Naive thymus-derived CD8-positive, alpha-beta T cell (primary cell): ENCODE measurements around the gene RRP1B. TPM values are rescaled to one million over a fixed set of nuclear protein-coding genes. Genes with fewer than 3 reads are reported as not detected.
"Not testable (repeated sequence)": the region's sequence is repeated elsewhere in the genome, so short reads cannot be mapped to it uniquely, and the experiment has no call there.

ENCODE experiments used
- ATAC-seq, 2 donors: fragments of 150-1000 bp; cut with Tn5 transposase in 1 of 2; sonication (Bioruptor Pico), chemical (Tn5 transposase) in 1 of 2; 1 replicate in 1 of 2; 2 replicates in 1 of 2; pipeline ENCODE4 v1.10.0; 2021; ENCODE audit warnings: mild to moderate bottlenecking in 2 of 2, moderate library complexity in 2 of 2
- POLR2A ChIA-PET: fragments of 350-600 bp; sonication (Branson Sonifier 250); formaldehyde crosslinking; loops from one replicate; lab custom pipeline; 2021; ENCODE audit warnings: antibody characterized with exemption; lab: Charles Lee
- DNase-seq, 10 donors: peaks; one replicate each; pipeline versions ENCODE4 v3.0.0 to v3.0.0-alpha.2; 2020 to 2022
- H3K27ac Mint-ChIP-seq, 10 donors: one replicate each; pipeline ENCODE4 v1.8.0; 2020 to 2022; ENCODE audit warnings: mild to moderate bottlenecking in 10 of 10, mixed read lengths in 10 of 10, moderate library complexity in 4 of 10, inconsistent platforms in 1 of 10
- H3K27me3 Mint-ChIP-seq, 5 donors: one replicate each; pipeline ENCODE4 v1.8.0; 2021 to 2022; ENCODE audit warnings: mixed read lengths in 5 of 5
- H3K36me3 Mint-ChIP-seq, 3 donors: one replicate each; pipeline ENCODE4 v1.8.0; 2020 to 2022; ENCODE audit warnings: mixed read lengths in 3 of 3, mild to moderate bottlenecking in 2 of 3, inconsistent platforms in 1 of 3
- H3K4me1 Mint-ChIP-seq, 4 donors: one replicate each; pipeline ENCODE4 v1.8.0; 2021 to 2022; ENCODE audit warnings: mixed read lengths in 4 of 4
- H3K4me3 Mint-ChIP-seq, 10 donors: one replicate each; pipeline ENCODE4 v1.8.0; 2020 to 2022; ENCODE audit warnings: mild to moderate bottlenecking in 10 of 10, mixed read lengths in 10 of 10, moderate library complexity in 6 of 10, inconsistent platforms in 1 of 10
- H3K9me3 Mint-ChIP-seq, 9 donors: one replicate each; pipeline ENCODE4 v1.8.0; 2020 to 2022; ENCODE audit warnings: mixed read lengths in 9 of 9, mild to moderate bottlenecking in 3 of 9, inconsistent platforms in 1 of 9, moderate library complexity in 1 of 9
- polyA plus RNA-seq, 3 donors: library from polyadenylated mRNA; unstranded; fragments of 300-500 nt; fragmentation: Illumina TruSeq; gene quantifications; one replicate each; pipeline ENCODE4 v1.2.3, GENCODE V29; 2021
- total RNA-seq, 8 experiments: library from RNA in 2 of 8; stranded (reverse) in 2 of 8; gene quantifications; one replicate each; pipeline ENCODE4 v1.2.3 and lab custom pipeline; 2021 to 2026

RRP1B gene
- total and polyA plus RNA-seq, 5 experiments from 2014 or later, result 29.0 to 48.4 (median 39.6) TPM

GRCh38 chr21:43662286-43662685 is 2.9 kb downstream of the RRP1B start:
- Mint-ChIP-seq H3K36me3 (peaks cover 0 to 55% (median 15%) of the 10 kb centered on the region in 3 donors), H3K4me1 (peaks cover 28 to 70% (median 66%) of the 10 kb centered on the region in 4 donors), H3K9me3 (no peaks in the 10 kb centered on the region), H3K4me3 (peak overlapping the region in 4 of 10 donors; percentile 81 to 96 (median 91)), H3K27me3 (no peaks in the 10 kb centered on the region), H3K27ac (peak overlapping the region in 7 of 10 donors; percentile 61 to 97 (median 84))
- no peak for ATAC-seq
- POLR2A ChIA-PET, result no interaction called here
- DNase-seq, result no peak

- DNase-seq (no peak), ATAC-seq (no peak)
- H3K4me3 Mint-ChIP-seq, result no peak overlapping the region
- H3K4me1 Mint-ChIP-seq, result peaks cover 29 to 74% (median 69%) of the 10 kb centered on the region in 4 donors
- peak overlapping the region in 7 of 10 donors; percentile 29 to 71 (median 61) for H3K27ac Mint-ChIP-seq
- no peaks in the 10 kb centered on the region for H3K9me3 Mint-ChIP-seq
- H3K36me3 Mint-ChIP-seq, result peaks cover 0 to 58% (median 15%) of the 10 kb centered on the region in 3 donors
- H3K27me3 Mint-ChIP-seq, result no peaks in the 10 kb centered on the region
- POLR2A ChIA-PET, result no interaction called here
Measured at GRCh38 chr21:43663033-43663432, 3.7 kb downstream of the RRP1B start.

- H3K36me3 Mint-ChIP-seq, result peaks cover 0 to 65% (median 15%) of the 10 kb centered on the region in 3 donors
- POLR2A ChIA-PET, result no interaction called here
- ATAC-seq (no peak), DNase-seq (no peak)
- no peaks in the 10 kb centered on the region for H3K9me3 Mint-ChIP-seq
- H3K4me3 Mint-ChIP-seq, result no peak overlapping the region
- H3K4me1 Mint-ChIP-seq, result peaks cover 31 to 70% (median 67%) of the 10 kb centered on the region in 4 donors
- H3K27ac Mint-ChIP-seq, result peak overlapping the region in 4 of 10 donors; percentile 11 to 87 (median 49)
- no peaks in the 10 kb centered on the region for H3K27me3 Mint-ChIP-seq
Measured at GRCh38 chr21:43664358-43664757, 5.0 kb downstream of the RRP1B start.

GRCh38 chr21:43665879-43666278 is 6.5 kb downstream of the RRP1B start:
- Mint-ChIP-seq H3K4me3 (peak overlapping the region in 1 of 10 donors; percentile 40), H3K9me3 (no peaks in the 10 kb centered on the region), H3K27me3 (no peaks in the 10 kb centered on the region), H3K36me3 (peaks cover 0 to 79% (median 15%) of the 10 kb centered on the region in 3 donors), H3K27ac (peak overlapping the region in 1 of 10 donors; percentile 63), H3K4me1 (peaks cover 30 to 72% (median 56%) of the 10 kb centered on the region in 4 donors)
- ATAC-seq (no peak), DNase-seq (no peak)
- POLR2A ChIA-PET, result no interaction called here

GRCh38 chr21:43667191-43667904 is 8.0 kb downstream of the RRP1B start:
- H3K27me3 Mint-ChIP-seq, result no peaks in the 10 kb centered on the region
- H3K4me3 Mint-ChIP-seq, result peak overlapping the region in 2 of 10 donors; percentile 6 to 47
- DNase-seq, result no peak
- no peak for ATAC-seq
- peak overlapping the region in 4 of 10 donors; percentile 7 to 46 (median 28) for H3K27ac Mint-ChIP-seq
- H3K4me1 Mint-ChIP-seq, result peaks cover 19 to 57% (median 41%) of the 10 kb centered on the region in 4 donors
- H3K9me3 Mint-ChIP-seq, result no peaks in the 10 kb centered on the region
- H3K36me3 Mint-ChIP-seq, result peaks cover 0 to 81% (median 13%) of the 10 kb centered on the region in 3 donors
- POLR2A ChIA-PET, result no interaction called here

GRCh38 chr21:43669828-43670605 is 10.7 kb downstream of the RRP1B start:
- DNase-seq (no peak), ATAC-seq (no peak)
- Mint-ChIP-seq H3K4me1 (peaks cover 17 to 42% (median 26%) of the 10 kb centered on the region in 4 donors), H3K27me3 (no peaks in the 10 kb centered on the region), H3K36me3 (peaks cover 4 to 80% (median 13%) of the 10 kb centered on the region in 3 donors), H3K27ac (peak overlapping the region in 1 of 10 donors; percentile 33), H3K4me3 (no peak overlapping the region), H3K9me3 (no peaks in the 10 kb centered on the region)
- POLR2A ChIA-PET, result no interaction called here

- Mint-ChIP-seq H3K4me3 (peak overlapping the region in 1 of 10 donors; percentile 10), H3K36me3 (peaks cover 4 to 93% (median 31%) of the 10 kb centered on the region in 3 donors), H3K4me1 (peaks cover 6 to 27% (median 13%) of the 10 kb centered on the region in 4 donors), H3K9me3 (no peaks in the 10 kb centered on the region), H3K27ac (peak overlapping the region in 2 of 10 donors; percentile 1 to 8), H3K27me3 (no peaks in the 10 kb centered on the region)
- ATAC-seq (no peak), DNase-seq (no peak)
- POLR2A ChIA-PET, result interaction anchor here (0.5 kb wide), 1 partner anchor 70 kb away, joined by 3 read pairs; no protein-coding TSS in a partner anchor
Measured at GRCh38 chr21:43675871-43676270, 16.5 kb downstream of the RRP1B start.

- no peak overlapping the region for H3K4me3 Mint-ChIP-seq
- no peaks in the 10 kb centered on the region for H3K27me3 Mint-ChIP-seq
- ATAC-seq, result no peak
- peaks cover 6 to 27% (median 13%) of the 10 kb centered on the region in 4 donors for H3K4me1 Mint-ChIP-seq
- H3K9me3 Mint-ChIP-seq, result no peaks in the 10 kb centered on the region
- peaks cover 4 to 93% (median 31%) of the 10 kb centered on the region in 3 donors for H3K36me3 Mint-ChIP-seq
- POLR2A ChIA-PET, result no interaction called here
- peak overlapping the region in 2 of 10 donors; percentile 8 to 61 for H3K27ac Mint-ChIP-seq
- no peak for DNase-seq
Measured at GRCh38 chr21:43676391-43676790, 17.0 kb downstream of the RRP1B start.

GRCh38 chr21:43679951-43680350 is 20.6 kb downstream of the RRP1B start:
- Mint-ChIP-seq H3K4me3 (no peak overlapping the region), H3K4me1 (peaks cover 4 to 29% (median 17%) of the 10 kb centered on the region in 4 donors), H3K36me3 (peaks cover 0 to 95% (median 35%) of the 10 kb centered on the region in 3 donors), H3K9me3 (no peaks in the 10 kb centered on the region), H3K27me3 (no peaks in the 10 kb centered on the region), H3K27ac (peak overlapping the region in 2 of 10 donors; percentile 1 to 86)
- no peak for DNase-seq
- POLR2A ChIA-PET, result no interaction called here
- no peak for ATAC-seq

- ATAC-seq, POLR2A ChIA-PET, DNase-seq, H3K27ac Mint-ChIP-seq, H3K9me3 Mint-ChIP-seq, H3K27me3 Mint-ChIP-seq, H3K4me3 Mint-ChIP-seq: not testable (repeated sequence)
- H3K4me1 Mint-ChIP-seq, result peaks cover 4 to 29% (median 17%) of the 10 kb centered on the region in 4 donors
- H3K36me3 Mint-ChIP-seq, result peaks cover 0 to 95% (median 33%) of the 10 kb centered on the region in 3 donors
Measured at GRCh38 chr21:43680421-43680820, 21.1 kb downstream of the RRP1B start.

- DNase-seq, result no peak
- H3K4me1 Mint-ChIP-seq, result peaks cover 4 to 26% (median 17%) of the 10 kb centered on the region in 4 donors
- H3K4me3 Mint-ChIP-seq, result no peak overlapping the region
- H3K27me3 Mint-ChIP-seq, result no peaks in the 10 kb centered on the region
- H3K9me3 Mint-ChIP-seq, result no peaks in the 10 kb centered on the region
- H3K36me3 Mint-ChIP-seq, result peaks cover 0 to 95% (median 30%) of the 10 kb centered on the region in 3 donors
- POLR2A ChIA-PET, result no interaction called here
- peak overlapping the region in 1 of 10 donors; percentile 66 for H3K27ac Mint-ChIP-seq
- ATAC-seq, result no peak
Measured at GRCh38 chr21:43681650-43682049, 22.3 kb downstream of the RRP1B start.

- no peak for DNase-seq
- Mint-ChIP-seq H3K36me3 (peaks cover 5 to 92% (median 31%) of the 10 kb centered on the region in 3 donors), H3K27me3 (no peaks in the 10 kb centered on the region), H3K27ac (peak overlapping the region in 1 of 10 donors; percentile 25), H3K4me3 (no peak overlapping the region), H3K9me3 (no peaks in the 10 kb centered on the region), H3K4me1 (peaks cover 6 to 12% (median 10%) of the 10 kb centered on the region in 4 donors)
- ATAC-seq, result no peak
- POLR2A ChIA-PET, result no interaction called here
Measured at GRCh38 chr21:43684424-43684823, 25.1 kb downstream of the RRP1B start.
